ENCODE data around the gene DNAI1. TPM values are rescaled to one million over a fixed set of nuclear protein-coding genes. Genes with fewer than 3 reads are reported as not detected.

Gene DNAI1
- total and polyA plus RNA-seq, 12 donors: 0.09 to 0.28 (median 0.18) TPM; not detected in 9

DNA sequence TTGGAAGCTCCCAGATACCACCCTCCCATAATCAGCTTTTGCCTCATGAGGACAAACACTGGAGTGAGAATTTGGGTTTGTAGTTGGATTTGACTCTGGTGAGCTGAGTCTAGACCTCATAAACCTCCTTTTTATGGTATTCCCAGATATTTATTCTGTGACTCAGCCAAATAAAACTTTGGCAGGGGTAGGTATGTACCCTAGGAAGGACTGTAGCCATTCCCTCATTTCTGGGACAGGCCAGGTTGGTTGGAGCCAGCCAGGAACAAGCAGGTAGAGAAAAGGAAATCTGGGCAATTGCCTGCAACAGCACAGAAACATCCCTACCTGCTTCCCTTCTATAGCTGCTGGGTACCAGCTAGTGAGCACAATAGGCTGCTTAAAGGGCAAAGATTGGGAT is 44.8 kb downstream of the DNAI1 start:
- H3K27me3 ChIP-seq: peaks cover 0 to 5% (median 0%) of the 10 kb centered on the region in 7 donors
- no peaks in the 10 kb centered on the region for H3K9me3 ChIP-seq
- ATAC-seq (no peak), DNase-seq (no peak)
- H3K4me1 ChIP-seq: peaks cover 0 to 26% (median 14%) of the 10 kb centered on the region in 9 donors
- H3K27ac ChIP-seq: no peak overlapping the region
- H3K4me3 ChIP-seq: no peak overlapping the region
- TF ChIP-seq, protein P1, sequence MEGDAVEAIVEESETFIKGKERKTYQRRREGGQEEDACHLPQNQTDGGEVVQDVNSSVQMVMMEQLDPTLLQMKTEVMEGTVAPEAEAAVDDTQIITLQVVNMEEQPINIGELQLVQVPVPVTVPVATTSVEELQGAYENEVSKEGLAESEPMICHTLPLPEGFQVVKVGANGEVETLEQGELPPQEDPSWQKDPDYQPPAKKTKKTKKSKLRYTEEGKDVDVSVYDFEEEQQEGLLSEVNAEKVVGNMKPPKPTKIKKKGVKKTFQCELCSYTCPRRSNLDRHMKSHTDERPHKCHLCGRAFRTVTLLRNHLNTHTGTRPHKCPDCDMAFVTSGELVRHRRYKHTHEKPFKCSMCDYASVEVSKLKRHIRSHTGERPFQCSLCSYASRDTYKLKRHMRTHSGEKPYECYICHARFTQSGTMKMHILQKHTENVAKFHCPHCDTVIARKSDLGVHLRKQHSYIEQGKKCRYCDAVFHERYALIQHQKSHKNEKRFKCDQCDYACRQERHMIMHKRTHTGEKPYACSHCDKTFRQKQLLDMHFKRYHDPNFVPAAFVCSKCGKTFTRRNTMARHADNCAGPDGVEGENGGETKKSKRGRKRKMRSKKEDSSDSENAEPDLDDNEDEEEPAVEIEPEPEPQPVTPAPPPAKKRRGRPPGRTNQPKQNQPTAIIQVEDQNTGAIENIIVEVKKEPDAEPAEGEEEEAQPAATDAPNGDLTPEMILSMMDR (IDR thresholded peaks at IDR 0.05): no peak
- intact Hi-C loops (cut with DNase I): loop anchor here in 7 of 10 donors (5.0 to 10.0 kb wide), 7 partner anchors 44 to 169 kb away; no protein-coding TSS in a partner anchor
- H3K36me3 ChIP-seq: no peaks in the 10 kb centered on the region

DNA sequence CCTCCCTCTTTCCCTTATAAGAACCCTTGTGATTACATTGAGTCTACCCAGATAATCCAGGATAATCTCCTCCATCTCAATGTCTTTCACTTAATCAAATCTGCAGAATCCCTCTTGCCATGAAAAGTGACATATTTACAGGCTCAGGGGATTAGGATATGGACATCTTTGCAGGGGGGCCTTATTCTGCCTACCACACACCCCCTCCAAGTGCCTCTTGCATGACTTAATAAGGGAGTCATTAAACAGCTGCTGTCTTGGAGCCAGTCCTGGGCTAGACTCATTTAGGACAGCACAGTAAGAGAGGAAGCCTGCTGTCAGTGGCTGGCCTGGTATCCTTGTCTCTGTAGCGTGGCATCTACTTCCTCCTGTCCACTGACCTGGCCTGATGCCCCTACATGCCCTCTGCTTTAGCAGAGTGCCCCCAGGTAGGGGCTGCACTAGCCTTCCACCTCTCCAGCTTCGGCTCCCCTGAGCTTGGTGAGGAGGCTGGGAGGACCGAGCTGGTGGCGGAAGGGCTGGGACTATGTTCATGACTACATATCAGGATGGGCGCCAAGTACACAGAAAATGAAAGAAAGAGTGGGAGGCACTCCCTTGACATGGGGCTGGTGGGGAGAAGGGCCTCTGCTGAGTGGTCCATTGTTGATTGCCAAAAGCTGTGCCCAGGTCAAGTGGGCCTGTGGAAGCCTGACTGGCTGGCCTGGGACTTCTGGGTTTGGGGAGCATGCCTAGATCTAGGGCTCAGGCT is 46.9 kb downstream of the DNAI1 start:
- 80 to 93% methylated on average over 5 of the region's 5 CpGs for WGBS, 2 donors
- ATAC-seq: no peak
- Histone ChIP-seq H3K36me3 (no peaks in the 10 kb centered on the region), H3K4me3 (no peak overlapping the region), H3K27ac (no peak overlapping the region), H3K4me1 (peaks cover 0 to 26% (median 14%) of the 10 kb centered on the region in 9 donors), H3K27me3 (no peaks in the 10 kb centered on the region), H3K9me3 (no peaks in the 10 kb centered on the region)
- TF ChIP-seq, protein P1 (IDR thresholded peaks at IDR 0.05): no peak
- intact Hi-C loops (cut with DNase I): loop anchor here in 4 of 10 donors (10.0 kb wide), 2 partner anchors 101 to 171 kb away; no protein-coding TSS in a partner anchor
- no peak for DNase-seq

DNA sequence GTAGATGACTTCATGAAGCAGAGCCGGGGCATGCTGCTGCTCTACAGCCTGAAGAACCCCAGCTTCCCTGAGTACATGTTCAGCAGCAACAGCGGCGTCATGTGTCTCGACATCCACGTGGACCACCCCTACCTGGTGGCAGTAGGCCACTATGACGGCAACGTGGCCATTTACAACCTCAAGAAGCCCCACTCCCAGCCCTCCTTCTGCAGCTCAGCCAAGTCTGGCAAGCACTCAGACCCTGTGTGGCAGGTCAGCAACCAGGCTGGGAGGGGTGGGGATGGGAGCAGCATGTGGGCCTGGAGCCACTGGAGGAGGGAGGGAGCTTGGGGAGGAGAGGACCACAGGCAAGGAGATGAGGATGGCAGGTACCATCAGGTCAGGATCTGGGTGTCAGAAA is 48.0 kb downstream of the DNAI1 start:
- DNase-seq (no peak), ATAC-seq (no peak)
- WGBS, 2 donors: 93% methylated on average over 7 of the region's 7 CpGs
- H3K36me3 ChIP-seq: no peaks in the 10 kb centered on the region
- no peak overlapping the region for H3K4me3 ChIP-seq
- no peaks in the 10 kb centered on the region for H3K9me3 ChIP-seq
- TF ChIP-seq, protein P1 (IDR thresholded peaks at IDR 0.05): no peak
- no peaks in the 10 kb centered on the region for H3K27me3 ChIP-seq
- H3K27ac ChIP-seq: no peak overlapping the region
- intact Hi-C loops (cut with DNase I): loop anchor here in 4 of 10 donors (10.0 kb wide), 2 partner anchors 102 to 172 kb away; no protein-coding TSS in a partner anchor
- peaks cover 0 to 15% (median 12%) of the 10 kb centered on the region in 9 donors for H3K4me1 ChIP-seq

DNA sequence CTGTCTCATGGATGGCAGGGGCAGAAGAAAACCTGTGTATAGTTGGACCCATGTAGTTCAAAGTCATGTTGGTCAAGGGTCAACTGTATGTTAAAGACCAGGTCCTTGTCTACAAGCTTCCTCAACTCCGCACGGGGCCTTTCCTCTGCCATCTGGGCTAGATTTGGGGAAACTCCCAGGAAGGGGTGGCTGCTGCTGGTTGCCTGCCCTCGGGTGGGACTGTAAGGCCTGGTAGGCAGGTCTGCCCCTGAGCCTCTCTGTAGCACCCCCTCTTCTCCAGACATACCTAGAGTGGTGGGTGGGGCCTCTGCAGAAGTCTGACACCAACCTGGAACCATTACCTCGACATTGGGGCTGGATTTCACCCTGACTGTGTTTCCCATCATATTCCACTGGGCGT is 49.0 kb downstream of the DNAI1 start:
- no peaks in the 10 kb centered on the region for H3K36me3 ChIP-seq
- H3K27ac ChIP-seq: no peak overlapping the region
- WGBS, 2 donors: 82 to 87% methylated on average over 5 of the region's 5 CpGs
- H3K9me3 ChIP-seq: no peaks in the 10 kb centered on the region
- ATAC-seq: no peak
- H3K4me3 ChIP-seq: no peak overlapping the region
- DNase-seq: no peak
- peaks cover 0 to 6% (median 3%) of the 10 kb centered on the region in 9 donors for H3K4me1 ChIP-seq
- no peaks in the 10 kb centered on the region for H3K27me3 ChIP-seq
- intact Hi-C loops (cut with DNase I): loop anchor here in 4 of 10 donors (10.0 kb wide), 2 partner anchors 103 to 173 kb away; no protein-coding TSS in a partner anchor
- TF ChIP-seq, protein P1 (IDR thresholded peaks at IDR 0.05): no peak

Measured in heart right ventricle (tissue), 16 donors.